Activated B cell treated with CpG ODN at 0.5 μM for 24 hours (primary cell): Measurements from ENCODE around the gene NOP9. TPM values are rescaled to one million over a fixed set of nuclear protein-coding genes. Genes with fewer than 3 reads are reported as not detected.

ENCODE experiments used
- ATAC-seq: fragments of 200-7000 bp; cut with Tn5 transposase; one replicate; pipeline ENCODE4 v1.10.0; 2021; ENCODE audit warnings: low read depth, mild to moderate bottlenecking, moderate library complexity
- CTCF ChIA-PET: fragments of 350-600 bp; sonication (Branson Sonifier 250); formaldehyde crosslinking; loops from one replicate; lab custom pipeline; 2021; ENCODE audit warnings: antibody characterized with exemption; lab: Charles Lee
- POLR2A ChIA-PET: fragments of 350-600 bp; sonication (Branson Sonifier 250); formaldehyde crosslinking; loops from one replicate; lab custom pipeline; 2021; ENCODE audit warnings: antibody characterized with exemption; lab: Charles Lee
- DNase-seq: peaks from one replicate; pipeline ENCODE4 v3.0.0; 2022
- H3K27ac Mint-ChIP-seq: one replicate; pipeline ENCODE4 v1.8.0; 2020; ENCODE audit warnings: mixed read lengths
- H3K27me3 Mint-ChIP-seq: one replicate; pipeline ENCODE4 v1.8.0; 2021; ENCODE audit warnings: mixed read lengths
- H3K36me3 Mint-ChIP-seq: one replicate; pipeline ENCODE4 v1.8.0; 2021; ENCODE audit warnings: low read depth, mixed read lengths
- H3K4me1 Mint-ChIP-seq: one replicate; pipeline ENCODE4 v1.8.0; 2021; ENCODE audit warnings: mixed read lengths
- H3K4me3 Mint-ChIP-seq: one replicate; pipeline ENCODE4 v1.8.0; 2020; ENCODE audit warnings: mild to moderate bottlenecking, mixed read lengths
- H3K9me3 Mint-ChIP-seq: one replicate; pipeline ENCODE4 v1.8.0; 2020; ENCODE audit warnings: mixed read lengths
- CTCF ChIP-seq: fragments of 200-600 bp; IDR thresholded peaks from one replicate; pipeline ENCODE4 v1.8.0; 2022; ENCODE audit warnings: antibody characterized with exemption, mild to moderate bottlenecking
- intact Hi-C: fragments of 100-400 bp; cut with micrococcal nuclease; formaldehyde crosslinking; loops from one replicate; pipeline ENCODE4 v1.15.1; 2024
- total RNA-seq: library from RNA; stranded (reverse); gene quantifications from 2 replicates; pipeline ENCODE4 v1.2.3, GENCODE V29; 2022

The NOP9 gene
- total RNA-seq, 1 donor from 2014 or later = 36.4 TPM

- TF ChIP-seq CTCF = no peak
- CTCF ChIA-PET = interaction anchor here (1.3 to 1.5 kb wide), 2 partner anchors 9 to 16 kb away, joined by 5 read pairs; partner anchors contain the start of gene CIDEB
Measured at GRCh38 chr14:24317141-24317928, 17.7 kb downstream of the NOP9 start.

GRCh38 chr14:24321212-24321975, 21.7 kb downstream of the NOP9 start:
- no peaks in the 10 kb centered on the region for H3K36me3 Mint-ChIP-seq
- no peaks in the 10 kb centered on the region for H3K9me3 Mint-ChIP-seq
- ATAC-seq = no peak
- intact Hi-C loops = no loop called here
- no peak for TF ChIP-seq CTCF
- H3K4me3 Mint-ChIP-seq = no peak overlapping the region
- ChIA-PET POLR2A (no interaction called here), CTCF (interaction anchor here (4.2 kb wide), 1 partner anchor 13 kb away, joined by 19 read pairs; the partner anchor contains the start of gene CIDEB)
- peaks cover 6% of the 10 kb centered on the region for H3K27me3 Mint-ChIP-seq
- no peak for DNase-seq
- no peaks in the 10 kb centered on the region for H3K4me1 Mint-ChIP-seq
- H3K27ac Mint-ChIP-seq = no peak overlapping the region

More at GRCh38 chr14:24317141-24317928, 17.7 kb downstream of the NOP9 start:
- no peak overlapping the region for H3K4me3 Mint-ChIP-seq
- H3K27ac Mint-ChIP-seq = no peak overlapping the region
- H3K9me3 Mint-ChIP-seq = no peaks in the 10 kb centered on the region
- POLR2A ChIA-PET = interaction anchor here (1.2 to 1.3 kb wide), 2 partner anchors 9 to 10 kb away, joined by 3 read pairs; partner anchors contain the start of gene CIDEB
- H3K36me3 Mint-ChIP-seq = no peaks in the 10 kb centered on the region
- peaks cover 6% of the 10 kb centered on the region for H3K27me3 Mint-ChIP-seq
- ATAC-seq = no peak
- peaks cover 25% of the 10 kb centered on the region for H3K4me1 Mint-ChIP-seq
- no peak for DNase-seq
- intact Hi-C loops = no loop called here

- no peaks in the 10 kb centered on the region for H3K36me3 Mint-ChIP-seq
- peaks cover 9% of the 10 kb centered on the region for H3K4me1 Mint-ChIP-seq
- POLR2A ChIA-PET = no interaction called here
- no peak overlapping the region for H3K4me3 Mint-ChIP-seq
- intact Hi-C loops = no loop called here
- DNase-seq = no peak
- no peak for ATAC-seq
- H3K27ac Mint-ChIP-seq = no peak overlapping the region
- TF ChIP-seq CTCF = no peak
- peaks cover 6% of the 10 kb centered on the region for H3K27me3 Mint-ChIP-seq
- no peaks in the 10 kb centered on the region for H3K9me3 Mint-ChIP-seq
- CTCF ChIA-PET = interaction anchor here (1.5 to 4.2 kb wide), 2 partner anchors 15 to 26 kb away, joined by 3 to 19 read pairs; partner anchors contain the start of gene CIDEB
Measured at GRCh38 chr14:24322672-24323071, 23.0 kb downstream of the NOP9 start.

- H3K27ac Mint-ChIP-seq = no peak overlapping the region
- no peak for DNase-seq
- CTCF ChIA-PET = interaction anchor here (1.5 to 4.2 kb wide), 2 partner anchors 15 to 27 kb away, joined by 3 to 19 read pairs; partner anchors contain the start of gene CIDEB
Measured at GRCh38 chr14:24323341-24323740, 23.7 kb downstream of the NOP9 start.

More at GRCh38 chr14:24323341-24323740, 23.7 kb downstream of the NOP9 start:
- Mint-ChIP-seq H3K27me3 (peaks cover 6% of the 10 kb centered on the region), H3K4me3 (no peak overlapping the region), H3K9me3 (no peaks in the 10 kb centered on the region), H3K36me3 (no peaks in the 10 kb centered on the region), H3K4me1 (peaks cover 11% of the 10 kb centered on the region)
- TF ChIP-seq CTCF = no peak
- intact Hi-C loops = no loop called here
- ATAC-seq = no peak
- POLR2A ChIA-PET = interaction anchor here (0.6 kb wide), 1 partner anchor 119 kb away, joined by 5 read pairs; no protein-coding TSS in a partner anchor
